GM23338 (cell line): Measurements from ENCODE around the gene GPD1L. TPM values are rescaled to one million over a fixed set of nuclear protein-coding genes. Genes with fewer than 3 reads are reported as not detected.

Source experiments
- ATAC-seq: fragments of 200-7000 bp; cut with Tn5 transposase; 3 replicates; pipeline ENCODE4 v1.9.1; 2020
- DNase-seq: peaks from one replicate; pipeline ENCODE4 v3.0.0-alpha.2; 2015; ENCODE audit warnings: low spot score
- H2AFZ ChIP-seq: fragments of 200-600 bp; sonication (generic); 2 replicates; pipeline ENCODE4 v1.8.0; 2016; ENCODE audit warnings: antibody characterized with exemption, mild to moderate bottlenecking, moderate library complexity
- H3F3A ChIP-seq: fragments of 200-600 bp; sonication (generic); replicated peaks from 2 replicates; pipeline ENCODE4 v1.8.0; 2017; ENCODE audit warnings: antibody characterized with exemption, mixed run types, low read depth
- H3K27ac ChIP-seq: fragments of 200-600 bp; sonication (generic); 2 replicates; pipeline ENCODE4 v1.6.1; 2016; ENCODE audit warnings: low read depth
- H3K27me3 ChIP-seq: fragments of 200-600 bp; sonication (generic); 2 replicates; pipeline ENCODE4 v1.8.0; 2016; ENCODE audit warnings: mild to moderate bottlenecking, mixed run types, moderate library complexity; ENCODE audit not compliant: insufficient read depth
- H3K36me3 ChIP-seq: fragments of 200-600 bp; sonication (generic); 2 replicates; pipeline ENCODE4 v1.8.0; 2016; ENCODE audit warnings: mild to moderate bottlenecking; ENCODE audit not compliant: insufficient read depth
- H3K4me1 ChIP-seq: fragments of 200-600 bp; sonication (generic); 2 replicates; pipeline ENCODE4 v1.8.0; 2016; ENCODE audit warnings: mild to moderate bottlenecking, moderate library complexity; ENCODE audit not compliant: insufficient read depth
- H3K4me2 ChIP-seq: fragments of 200-600 bp; sonication (generic); 2 replicates; pipeline ENCODE4 v1.7.1; 2017; ENCODE audit warnings: mixed run types
- H3K4me3 ChIP-seq: fragments of 200-600 bp; sonication (generic); 2 replicates; pipeline ENCODE4 v1.6.1; 2016; ENCODE audit warnings: mixed run types
- H3K79me2 ChIP-seq: fragments of 200-600 bp; sonication (generic); replicated peaks from 2 replicates; pipeline ENCODE4 v1.8.0; 2017; ENCODE audit warnings: mild to moderate bottlenecking; ENCODE audit not compliant: insufficient read depth
- H3K9me2 ChIP-seq: fragments of 200-600 bp; sonication (generic); 2 replicates; pipeline ENCODE4 v1.8.0; 2017; ENCODE audit not compliant: insufficient read depth
- H4K20me1 ChIP-seq: fragments of 200-600 bp; sonication (generic); replicated peaks from 2 replicates; pipeline ENCODE4 v1.8.0; 2017; ENCODE audit warnings: mild to moderate bottlenecking; ENCODE audit not compliant: insufficient read depth
- H3K27ac Mint-ChIP-seq: 2 replicates; pipeline ENCODE4 v1.8.0; 2020; ENCODE audit warnings: inconsistent platforms, mild to moderate bottlenecking, moderate library complexity, mixed read lengths
- H3K27me3 Mint-ChIP-seq: 3 replicates; pipeline ENCODE4 v1.8.0; 2022; ENCODE audit warnings: low read depth, mild to moderate bottlenecking, moderate library complexity, mixed read lengths, inconsistent platforms; ENCODE audit not compliant: insufficient read depth, poor library complexity
- H3K36me3 Mint-ChIP-seq: 3 replicates; pipeline ENCODE4 v1.8.0; 2021; ENCODE audit warnings: low read depth, mild to moderate bottlenecking, inconsistent platforms, moderate library complexity, mixed read lengths
- H3K4me1 Mint-ChIP-seq: 3 replicates; pipeline ENCODE4 v1.8.0; 2020; ENCODE audit warnings: mild to moderate bottlenecking, inconsistent platforms, mixed read lengths
- H3K4me3 Mint-ChIP-seq: 3 replicates; pipeline ENCODE4 v1.8.0; 2021; ENCODE audit warnings: moderate library complexity, mild to moderate bottlenecking, inconsistent platforms, mixed read lengths
- H3K9me3 Mint-ChIP-seq: 3 replicates; pipeline ENCODE4 v1.8.0; 2020; ENCODE audit warnings: moderate library complexity, mild to moderate bottlenecking, inconsistent platforms, mixed read lengths
- CREB1 ChIP-seq: fragments of 250-450 bp; sonication (Bioruptor Pico); IDR thresholded peaks from 2 replicates; pipeline ENCODE4 v1.5.0; 2020; ENCODE audit warnings: low read depth, mild to moderate bottlenecking, moderate library complexity
- EZH2 ChIP-seq: fragments of 200-600 bp; sonication (generic); IDR thresholded peaks from one replicate; pipeline ENCODE4 v1.8.0; 2017; ENCODE audit warnings: antibody characterized with exemption, mild to moderate bottlenecking, low read depth; ENCODE audit not compliant: unreplicated experiment
- EZH2phosphoT487 ChIP-seq: fragments of 200-600 bp; sonication (generic); IDR thresholded peaks from one replicate; pipeline ENCODE4 v1.8.1; 2018; ENCODE audit warnings: antibody characterized with exemption; ENCODE audit not compliant: unreplicated experiment
- JUNB ChIP-seq: IDR thresholded peaks from one replicate; pipeline ENCODE4 v1.6.1; 2016; ENCODE audit warnings: antibody characterized with exemption; ENCODE audit not compliant: unreplicated experiment
- NANOG ChIP-seq: IDR thresholded peaks from 2 replicates; pipeline ENCODE4 v1.6.1; 2016; ENCODE audit warnings: antibody characterized with exemption, borderline replicate concordance
- POLR2AphosphoS5 ChIP-seq: IDR thresholded peaks from 2 replicates; pipeline ENCODE4 v1.6.1; 2016; ENCODE audit warnings: antibody characterized with exemption, low read depth
- STAT1 ChIP-seq: IDR thresholded peaks from one replicate; pipeline ENCODE4 v1.6.1; 2016; ENCODE audit warnings: antibody characterized with exemption; ENCODE audit not compliant: unreplicated experiment
- ZNF114 ChIP-seq: fragments of 250-450 bp; sonication (Bioruptor Pico); IDR thresholded peaks from 2 replicates; pipeline ENCODE4 v1.5.0; 2020; ENCODE audit warnings: mild to moderate bottlenecking, moderate library complexity
- ZNF331 ChIP-seq: fragments of 250-450 bp; sonication (Bioruptor Pico); IDR thresholded peaks from 2 replicates; pipeline ENCODE4 v1.5.0; 2020; ENCODE audit warnings: low read depth, mild to moderate bottlenecking, moderate library complexity
- ZNF462 ChIP-seq: fragments of 250-450 bp; sonication (Bioruptor Pico); IDR thresholded peaks from 2 replicates; pipeline ENCODE4 v1.5.0; 2020; ENCODE audit warnings: mild to moderate bottlenecking, moderate library complexity
- polyA plus RNA-seq: library from polyadenylated mRNA; unstranded; fragments of >200 nt; fragmentation: Nextera tagmentation; extraction: Ambion mirVana; gene quantifications from 2 replicates; pipeline ENCODE4 v1.2.1, GENCODE V29; 2016
- total RNA-seq: library from RNA; depleted of rRNA; stranded (reverse); fragments of >200 nt; shearing (Covaris generic); gene quantifications from 2 replicates; pipeline ENCODE4 v1.2.3, GENCODE V29; 2014
- TF ChIP-seq, protein P1 (sequence below): IDR thresholded peaks from 2 replicates; pipeline ENCODE4 v1.6.1; 2016; ENCODE audit warnings: antibody characterized with exemption
- TF ChIP-seq, protein P2 (sequence below), 2 experiments: fragments of 200-600 bp in 1 of 2; sonication (generic) in 1 of 2; conservative IDR thresholded peaks; 2 replicates each; pipeline versions ENCODE4 v1.5.1 to v1.6.1; 2016 to 2017; ENCODE audit warnings: antibody characterized with exemption in 2 of 2, low read depth in 2 of 2, mild to moderate bottlenecking in 2 of 2, moderate library complexity in 1 of 2
- TF ChIP-seq, protein P3 (sequence below): IDR thresholded peaks from one replicate; pipeline ENCODE4 v1.6.1; 2018; ENCODE audit warnings: antibody characterized with exemption; ENCODE audit not compliant: unreplicated experiment

The GPD1L gene
- total and polyA plus RNA-seq, 2 experiments from 2014 or later: 2.0 to 6.4 TPM

DNA sequence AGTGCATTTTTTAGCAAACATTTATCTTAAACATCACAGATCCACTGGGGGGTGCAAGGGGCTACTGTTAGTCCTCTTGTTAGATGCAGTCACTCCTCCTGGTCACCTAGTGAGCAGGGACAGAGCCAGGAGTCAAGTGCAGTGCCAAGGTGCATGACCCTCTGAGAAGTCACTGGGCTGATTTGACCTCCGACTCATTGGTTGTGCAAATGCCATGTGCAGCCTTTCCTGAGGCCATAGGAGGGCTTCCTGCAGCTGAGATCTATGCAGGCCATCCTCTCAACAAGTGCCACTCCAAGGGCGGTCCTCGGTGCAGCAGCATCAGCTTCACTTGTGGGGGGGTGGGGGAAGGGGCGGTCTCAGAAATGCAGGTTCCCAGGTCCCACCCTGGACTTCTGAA, 60.2 kb downstream of the GPD1L start:
- peaks cover 50% of the 10 kb centered on the region for H3K36me3 Mint-ChIP-seq
- Histone ChIP-seq H3K79me2 (no peaks in the 10 kb centered on the region), H3K4me2 (no peak overlapping the region), H3K9me2 (no peaks in the 10 kb centered on the region), H4K20me1 (no peaks in the 10 kb centered on the region), H3K27ac (no peak overlapping the region), H3K27me3 (no peaks in the 10 kb centered on the region), H3F3A (no peaks in the 10 kb centered on the region), H3K4me1 (no peaks in the 10 kb centered on the region), H3K36me3 (no peaks in the 10 kb centered on the region), H2AFZ (no peak overlapping the region), H3K4me3 (no peak overlapping the region)
- no peaks in the 10 kb centered on the region for H3K4me1 Mint-ChIP-seq
- no peak for TF ChIP-seq ZNF331 (CRISPR knock-in tag)
- TF ChIP-seq, protein P1, sequence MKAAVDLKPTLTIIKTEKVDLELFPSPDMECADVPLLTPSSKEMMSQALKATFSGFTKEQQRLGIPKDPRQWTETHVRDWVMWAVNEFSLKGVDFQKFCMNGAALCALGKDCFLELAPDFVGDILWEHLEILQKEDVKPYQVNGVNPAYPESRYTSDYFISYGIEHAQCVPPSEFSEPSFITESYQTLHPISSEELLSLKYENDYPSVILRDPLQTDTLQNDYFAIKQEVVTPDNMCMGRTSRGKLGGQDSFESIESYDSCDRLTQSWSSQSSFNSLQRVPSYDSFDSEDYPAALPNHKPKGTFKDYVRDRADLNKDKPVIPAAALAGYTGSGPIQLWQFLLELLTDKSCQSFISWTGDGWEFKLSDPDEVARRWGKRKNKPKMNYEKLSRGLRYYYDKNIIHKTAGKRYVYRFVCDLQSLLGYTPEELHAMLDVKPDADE: no peak
- no peak for TF ChIP-seq CREB1 (CRISPR knock-in tag)
- TF ChIP-seq, protein P2, sequence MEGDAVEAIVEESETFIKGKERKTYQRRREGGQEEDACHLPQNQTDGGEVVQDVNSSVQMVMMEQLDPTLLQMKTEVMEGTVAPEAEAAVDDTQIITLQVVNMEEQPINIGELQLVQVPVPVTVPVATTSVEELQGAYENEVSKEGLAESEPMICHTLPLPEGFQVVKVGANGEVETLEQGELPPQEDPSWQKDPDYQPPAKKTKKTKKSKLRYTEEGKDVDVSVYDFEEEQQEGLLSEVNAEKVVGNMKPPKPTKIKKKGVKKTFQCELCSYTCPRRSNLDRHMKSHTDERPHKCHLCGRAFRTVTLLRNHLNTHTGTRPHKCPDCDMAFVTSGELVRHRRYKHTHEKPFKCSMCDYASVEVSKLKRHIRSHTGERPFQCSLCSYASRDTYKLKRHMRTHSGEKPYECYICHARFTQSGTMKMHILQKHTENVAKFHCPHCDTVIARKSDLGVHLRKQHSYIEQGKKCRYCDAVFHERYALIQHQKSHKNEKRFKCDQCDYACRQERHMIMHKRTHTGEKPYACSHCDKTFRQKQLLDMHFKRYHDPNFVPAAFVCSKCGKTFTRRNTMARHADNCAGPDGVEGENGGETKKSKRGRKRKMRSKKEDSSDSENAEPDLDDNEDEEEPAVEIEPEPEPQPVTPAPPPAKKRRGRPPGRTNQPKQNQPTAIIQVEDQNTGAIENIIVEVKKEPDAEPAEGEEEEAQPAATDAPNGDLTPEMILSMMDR (conservative IDR thresholded peaks at IDR 0.05; ENCODE audit: low read depth in 2 of 2): no peak
- TF ChIP-seq ZNF462: no peak
- no peak for TF ChIP-seq POLR2AphosphoS5
- no peak for TF ChIP-seq ZNF114 (CRISPR knock-in tag)
- TF ChIP-seq EZH2phosphoT487: no peak
- TF ChIP-seq JUNB: no peak
- no peak for TF ChIP-seq NANOG
- TF ChIP-seq STAT1: no peak
- TF ChIP-seq EZH2: no peak
- TF ChIP-seq, protein P3, sequence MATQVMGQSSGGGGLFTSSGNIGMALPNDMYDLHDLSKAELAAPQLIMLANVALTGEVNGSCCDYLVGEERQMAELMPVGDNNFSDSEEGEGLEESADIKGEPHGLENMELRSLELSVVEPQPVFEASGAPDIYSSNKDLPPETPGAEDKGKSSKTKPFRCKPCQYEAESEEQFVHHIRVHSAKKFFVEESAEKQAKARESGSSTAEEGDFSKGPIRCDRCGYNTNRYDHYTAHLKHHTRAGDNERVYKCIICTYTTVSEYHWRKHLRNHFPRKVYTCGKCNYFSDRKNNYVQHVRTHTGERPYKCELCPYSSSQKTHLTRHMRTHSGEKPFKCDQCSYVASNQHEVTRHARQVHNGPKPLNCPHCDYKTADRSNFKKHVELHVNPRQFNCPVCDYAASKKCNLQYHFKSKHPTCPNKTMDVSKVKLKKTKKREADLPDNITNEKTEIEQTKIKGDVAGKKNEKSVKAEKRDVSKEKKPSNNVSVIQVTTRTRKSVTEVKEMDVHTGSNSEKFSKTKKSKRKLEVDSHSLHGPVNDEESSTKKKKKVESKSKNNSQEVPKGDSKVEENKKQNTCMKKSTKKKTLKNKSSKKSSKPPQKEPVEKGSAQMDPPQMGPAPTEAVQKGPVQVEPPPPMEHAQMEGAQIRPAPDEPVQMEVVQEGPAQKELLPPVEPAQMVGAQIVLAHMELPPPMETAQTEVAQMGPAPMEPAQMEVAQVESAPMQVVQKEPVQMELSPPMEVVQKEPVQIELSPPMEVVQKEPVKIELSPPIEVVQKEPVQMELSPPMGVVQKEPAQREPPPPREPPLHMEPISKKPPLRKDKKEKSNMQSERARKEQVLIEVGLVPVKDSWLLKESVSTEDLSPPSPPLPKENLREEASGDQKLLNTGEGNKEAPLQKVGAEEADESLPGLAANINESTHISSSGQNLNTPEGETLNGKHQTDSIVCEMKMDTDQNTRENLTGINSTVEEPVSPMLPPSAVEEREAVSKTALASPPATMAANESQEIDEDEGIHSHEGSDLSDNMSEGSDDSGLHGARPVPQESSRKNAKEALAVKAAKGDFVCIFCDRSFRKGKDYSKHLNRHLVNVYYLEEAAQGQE: no peak
- peaks cover 42% of the 10 kb centered on the region for H3K9me3 Mint-ChIP-seq
- no peak overlapping the region for H3K4me3 Mint-ChIP-seq
- H3K27me3 Mint-ChIP-seq: no peaks in the 10 kb centered on the region
- ATAC-seq: no peak
- H3K27ac Mint-ChIP-seq: no peak overlapping the region
- no peak for DNase-seq
